RWPE1 (cell line): ENCODE measurements around the gene STON2.

Experiments
- CTCF ChIA-PET: fragments of 350-600 bp; sonication (Branson Sonifier 250); formaldehyde crosslinking; extraction: SDS; loops from one replicate; lab custom pipeline; 2021; lab: Yijun Ruan, JAX
- POLR2A ChIA-PET: fragments of 400-600 bp; formaldehyde crosslinking; extraction: SDS; loops from one replicate; lab custom pipeline; 2020; ENCODE audit warnings: antibody characterized with exemption; ENCODE audit not compliant: low non-redundant PET; lab: Yijun Ruan, JAX
- DNase-seq: peaks from one replicate; pipeline ENCODE4 v3.0.0; 2012; ENCODE audit warnings: low spot score
- H3K27ac ChIP-seq: fragments of 450-650 bp; 2 replicates; pipeline ENCODE4 v1.5.1; 2017
- TF ChIP-seq, protein P1 (sequence below): fragments of 450-650 bp; conservative IDR thresholded peaks from 2 replicates; pipeline ENCODE4 v1.5.1; 2017; ENCODE audit warnings: low read depth, mild to moderate bottlenecking

STON2 gene

GRCh38 chr14:81400202-81400678 is at the start of gene STON2:
TSS of gene STON2 (minus strand) at chr14:81400324. CDS start at chr14:81398382, 1,942 bp downstream.
- H3K27ac ChIP-seq = peak within 1 kb of the TSS; percentile 95
- ChIA-PET POLR2A (no interaction called here), CTCF (no interaction called here)
- TF ChIP-seq, protein P1, sequence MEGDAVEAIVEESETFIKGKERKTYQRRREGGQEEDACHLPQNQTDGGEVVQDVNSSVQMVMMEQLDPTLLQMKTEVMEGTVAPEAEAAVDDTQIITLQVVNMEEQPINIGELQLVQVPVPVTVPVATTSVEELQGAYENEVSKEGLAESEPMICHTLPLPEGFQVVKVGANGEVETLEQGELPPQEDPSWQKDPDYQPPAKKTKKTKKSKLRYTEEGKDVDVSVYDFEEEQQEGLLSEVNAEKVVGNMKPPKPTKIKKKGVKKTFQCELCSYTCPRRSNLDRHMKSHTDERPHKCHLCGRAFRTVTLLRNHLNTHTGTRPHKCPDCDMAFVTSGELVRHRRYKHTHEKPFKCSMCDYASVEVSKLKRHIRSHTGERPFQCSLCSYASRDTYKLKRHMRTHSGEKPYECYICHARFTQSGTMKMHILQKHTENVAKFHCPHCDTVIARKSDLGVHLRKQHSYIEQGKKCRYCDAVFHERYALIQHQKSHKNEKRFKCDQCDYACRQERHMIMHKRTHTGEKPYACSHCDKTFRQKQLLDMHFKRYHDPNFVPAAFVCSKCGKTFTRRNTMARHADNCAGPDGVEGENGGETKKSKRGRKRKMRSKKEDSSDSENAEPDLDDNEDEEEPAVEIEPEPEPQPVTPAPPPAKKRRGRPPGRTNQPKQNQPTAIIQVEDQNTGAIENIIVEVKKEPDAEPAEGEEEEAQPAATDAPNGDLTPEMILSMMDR = no peak
- peak; percentile 82 for DNase-seq

GRCh38 chr14:81449576-81449975 is 49.5 kb upstream of the STON2 start:
- TF ChIP-seq, protein P1 = no peak
- ChIA-PET POLR2A (no interaction called here), CTCF (interaction anchor here (1.1 kb wide), 1 partner anchor 181 kb away, joined by 7 read pairs; no protein-coding TSS in a partner anchor)
- no peak for DNase-seq
- H3K27ac ChIP-seq = no peak overlapping the region

- POLR2A ChIA-PET = no interaction called here
- TF ChIP-seq, protein P1 = no peak
- no peak overlapping the region for H3K27ac ChIP-seq
- CTCF ChIA-PET = no interaction called here
- DNase-seq = no peak
These were observed 49.0 kb upstream of the STON2 start for GRCh38 chr14:81449114-81449513.

GRCh38 chr14:81447021-81447764 is 47.1 kb upstream of the STON2 start:
- no peak overlapping the region for H3K27ac ChIP-seq
- DNase-seq = no peak
- ChIA-PET POLR2A (interaction anchor here (0.7 kb wide), 1 partner anchor 11 kb away, joined by 7 read pairs; no protein-coding TSS in a partner anchor), CTCF (interaction anchor here (0.5 to 0.7 kb wide), 2 partner anchors 97 to 155 kb away, joined by 3 read pairs; no protein-coding TSS in a partner anchor)
- TF ChIP-seq, protein P1 = no peak

DNA sequence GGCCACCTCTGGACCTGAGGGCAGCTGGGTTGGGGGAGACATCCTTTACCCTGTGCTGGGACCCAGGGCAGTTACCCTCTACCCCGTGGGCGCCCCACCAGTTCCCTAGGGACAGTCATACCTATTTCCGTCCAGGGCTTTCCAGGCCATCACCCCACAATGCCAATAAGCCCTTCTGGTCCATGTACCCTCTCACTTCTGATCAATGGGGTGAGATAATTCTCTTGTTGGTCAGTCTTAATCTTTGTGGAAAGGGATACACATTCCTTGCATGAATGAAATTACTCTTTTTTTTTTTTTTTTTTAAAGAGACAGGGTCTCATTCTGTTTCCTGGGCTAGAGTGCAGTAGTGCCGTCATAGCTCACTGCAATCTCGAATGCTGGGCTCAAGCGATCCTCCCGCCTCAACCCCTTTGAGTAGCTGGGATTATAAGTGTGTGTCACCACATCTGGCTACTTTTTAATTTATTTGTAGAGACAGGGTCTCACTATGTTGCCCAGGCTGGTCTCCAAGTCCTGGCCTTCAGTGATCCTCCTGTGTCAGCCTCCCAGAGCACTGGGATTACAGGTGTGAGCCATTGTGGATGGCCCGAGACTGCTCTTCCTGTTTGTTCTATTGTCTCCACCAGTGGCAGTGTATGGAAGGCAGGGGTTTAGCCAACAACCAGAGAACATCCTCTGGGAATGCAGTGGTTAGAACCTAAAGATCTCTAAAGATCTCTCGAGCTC is 46.3 kb upstream of the STON2 start:
- CTCF ChIA-PET = interaction anchor here (0.5 to 0.6 kb wide), 2 partner anchors 155 to 336 kb away, joined by 3 read pairs; no protein-coding TSS in a partner anchor
- TF ChIP-seq, protein P1 = no peak
- DNase-seq = no peak
- H3K27ac ChIP-seq = no peak overlapping the region
- POLR2A ChIA-PET = interaction anchor here (0.7 kb wide), 1 partner anchor 10 kb away, joined by 7 read pairs; no protein-coding TSS in a partner anchor

DNA sequence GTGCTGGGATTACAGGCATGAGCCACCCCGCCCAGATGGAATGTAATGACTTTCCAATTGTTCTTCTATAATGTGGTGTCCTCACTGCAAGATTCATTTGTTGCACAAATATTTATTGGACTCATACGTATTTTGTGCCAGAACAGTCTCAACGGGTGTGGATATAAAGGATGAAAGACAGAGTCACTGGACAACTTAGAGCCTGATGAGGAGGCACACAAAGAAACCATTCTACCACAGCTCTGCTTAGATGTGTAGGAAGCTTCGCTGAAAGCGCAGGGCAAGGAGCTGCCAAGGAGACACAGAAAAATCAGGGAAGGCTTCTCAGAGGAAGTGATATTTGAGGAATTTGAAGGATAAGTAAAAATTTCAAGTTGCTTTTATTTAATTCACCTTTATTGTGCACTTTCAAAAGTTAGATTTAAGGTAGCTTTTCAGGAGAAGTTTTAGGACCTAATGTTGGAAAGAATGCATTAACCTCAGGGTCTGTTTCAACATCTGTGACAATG is 41.6 kb upstream of the STON2 start:
- ChIA-PET POLR2A (no interaction called here), CTCF (interaction anchor here (0.6 kb wide), 1 partner anchor 124 kb away, joined by 3 read pairs; no protein-coding TSS in a partner anchor)
- DNase-seq = no peak
- TF ChIP-seq, protein P1 = no peak
- H3K27ac ChIP-seq = no peak overlapping the region
